GM19438 (cell line): ENCODE data around the gene UBE2G1.

Source experiments
- ATAC-seq: cut with Tn5 transposase; IDR thresholded peaks from one replicate; pipeline ENCODE4 v1.9.1; 2021; ENCODE audit warnings: low read depth; ENCODE audit not compliant: unreplicated experiment

UBE2G1 gene

DNA sequence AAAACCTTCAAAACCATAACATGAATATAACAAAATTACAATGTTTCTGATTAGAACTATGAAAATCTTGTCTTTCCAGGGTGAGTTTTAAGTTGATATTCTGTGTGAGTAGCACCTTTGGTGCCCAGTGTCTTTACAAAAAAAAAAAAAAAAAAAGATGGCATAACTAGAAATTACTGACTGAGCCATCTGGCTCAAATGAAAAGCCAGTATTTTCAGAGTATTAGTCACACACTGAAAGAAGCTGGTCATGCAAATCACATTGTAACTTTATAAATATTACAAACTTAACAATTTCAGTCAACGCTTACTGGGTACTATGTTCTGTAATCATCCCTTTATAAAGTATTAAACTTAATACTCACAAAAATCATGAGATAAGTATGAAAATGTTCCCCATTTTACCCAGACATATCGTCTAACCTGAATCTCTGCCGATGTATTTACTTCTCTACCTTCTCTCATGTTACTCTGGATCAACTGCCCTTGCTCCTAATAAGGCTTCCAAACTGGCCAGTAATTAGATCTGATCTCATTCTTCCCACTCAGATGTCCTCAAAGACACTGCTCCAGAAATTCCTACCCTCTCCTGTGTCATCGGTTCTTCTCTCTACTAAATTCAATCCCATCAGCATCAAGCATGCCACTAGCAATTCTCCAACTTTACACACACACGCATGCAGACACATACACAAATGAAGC is 25.4 kb downstream of the UBE2G1 start:
- no peak for ATAC-seq

DNA sequence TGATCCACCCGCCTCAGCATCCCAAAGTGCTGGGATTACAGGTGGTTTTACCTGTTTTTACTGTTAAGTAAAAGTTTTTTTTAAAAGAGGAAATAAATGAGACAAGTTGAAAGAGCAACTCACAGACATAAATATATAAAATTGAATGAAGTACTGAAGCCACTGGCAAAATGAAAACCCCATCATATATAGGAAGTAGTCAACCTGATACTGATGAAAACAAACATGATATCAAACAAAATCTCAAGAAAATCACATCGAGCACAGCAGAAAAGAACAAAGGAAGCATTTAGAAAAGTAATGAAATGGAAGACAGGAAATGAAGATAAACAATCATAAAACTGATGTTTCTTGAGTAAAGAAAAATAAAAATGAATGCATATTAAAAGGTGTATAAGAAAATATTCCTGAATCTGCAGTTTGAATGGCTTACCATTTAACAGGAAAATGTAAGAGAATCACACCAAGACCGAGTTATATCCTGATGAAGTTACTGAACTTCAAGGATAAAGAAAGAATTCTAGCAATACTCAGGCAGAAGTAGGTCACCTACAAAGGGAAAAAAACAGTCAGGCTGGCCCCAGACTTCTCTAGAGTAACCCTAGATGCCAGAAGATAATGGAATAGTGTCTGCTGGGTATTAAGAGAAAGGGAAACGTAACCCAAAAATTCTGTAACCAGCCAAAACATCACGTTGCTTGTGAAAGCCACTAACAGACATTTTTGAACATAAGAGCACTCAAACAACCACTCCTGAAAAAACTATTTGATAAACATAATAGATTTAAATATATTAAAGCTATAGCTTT is 31.5 kb downstream of the UBE2G1 start:
- ATAC-seq: no peak

DNA sequence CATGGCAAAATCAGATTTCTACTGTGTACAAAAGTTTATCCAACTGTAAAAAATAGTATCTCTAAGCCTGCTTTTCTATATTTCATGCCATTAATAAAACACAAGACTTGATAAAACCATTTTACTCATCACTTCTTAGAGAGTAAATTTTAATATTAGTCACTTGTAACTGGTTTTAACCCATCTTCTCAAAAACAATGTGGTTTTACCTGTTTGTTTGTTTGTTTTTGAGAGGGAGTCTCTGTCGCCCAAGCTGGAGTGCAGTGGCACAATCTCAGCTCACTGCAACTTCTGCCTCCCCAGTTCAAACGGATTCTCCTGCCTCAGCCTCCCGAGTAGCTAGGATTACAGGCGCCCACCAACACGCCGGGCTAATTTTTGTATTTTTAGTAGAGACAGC is 32.1 kb downstream of the UBE2G1 start:
- no peak for ATAC-seq

DNA sequence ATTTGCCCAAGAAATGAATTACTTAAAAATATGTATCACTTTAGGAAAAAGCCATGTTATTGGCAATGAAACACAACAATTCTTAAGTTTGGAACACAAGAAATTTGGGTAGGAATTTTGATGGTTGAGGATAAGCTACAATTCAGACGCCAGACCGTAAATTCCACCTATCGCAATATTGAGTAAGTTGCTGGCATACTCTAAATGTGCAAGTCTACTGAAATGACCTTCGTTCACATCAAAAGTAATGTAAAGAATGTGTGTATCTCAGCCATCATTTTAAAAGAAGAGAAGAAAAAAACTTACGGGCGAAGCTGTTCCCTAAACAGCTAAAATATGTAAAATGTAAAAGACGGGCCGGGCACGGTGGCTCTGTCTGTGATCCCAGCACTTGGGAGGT is 33.4 kb downstream of the UBE2G1 start:
- ATAC-seq: no peak

DNA sequence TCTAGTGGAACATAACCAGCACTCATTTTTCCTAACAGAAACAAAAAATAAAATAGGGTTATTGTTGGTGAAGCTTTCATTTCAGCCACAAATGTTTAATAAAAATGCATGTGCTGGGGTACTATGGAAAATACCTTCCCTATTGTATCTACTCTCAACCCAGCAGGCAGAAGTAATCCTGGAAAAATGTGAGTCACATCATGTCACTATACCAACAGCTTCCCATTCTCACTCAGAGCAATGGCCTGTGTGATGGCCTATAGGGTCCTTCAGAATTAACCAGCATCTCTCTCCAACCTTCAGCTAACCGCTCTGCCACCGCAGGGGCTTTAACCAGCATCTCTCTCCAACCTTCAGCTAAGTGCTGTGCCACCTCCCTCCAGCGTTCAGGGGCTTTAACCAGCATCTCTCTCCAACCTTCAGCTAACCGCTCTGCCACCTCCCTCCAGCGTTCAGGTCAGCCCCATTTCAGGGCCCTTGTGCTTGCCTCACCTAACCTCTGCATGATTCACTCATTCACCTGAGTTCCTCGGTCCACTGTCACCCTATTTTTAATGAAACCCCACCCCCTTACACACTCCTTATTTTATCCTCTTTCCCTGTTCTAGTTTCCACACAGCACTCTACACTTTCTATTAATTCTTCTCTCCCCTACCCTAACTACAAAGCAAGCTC is 34.0 kb downstream of the UBE2G1 start:
- no peak for ATAC-seq

DNA sequence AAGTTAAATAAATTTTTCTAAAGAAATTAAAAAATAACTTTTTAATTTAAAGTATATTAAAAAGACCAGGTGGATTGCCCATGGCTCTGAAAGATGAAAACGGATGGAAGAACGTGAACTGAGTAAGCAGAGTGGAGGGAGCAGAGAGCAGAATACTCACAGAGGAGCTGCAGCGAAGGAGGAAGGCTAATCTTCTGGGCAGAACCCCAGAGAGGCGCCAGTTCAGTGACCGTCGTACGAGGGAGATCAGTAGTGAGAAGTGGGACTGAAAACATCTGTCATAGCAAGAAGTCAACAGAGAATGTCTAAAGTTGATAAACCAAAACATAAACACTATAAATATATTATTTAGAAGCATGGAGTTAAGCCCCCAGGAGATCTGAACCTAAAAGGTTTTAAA is 34.9 kb downstream of the UBE2G1 start:
- no peak for ATAC-seq

DNA sequence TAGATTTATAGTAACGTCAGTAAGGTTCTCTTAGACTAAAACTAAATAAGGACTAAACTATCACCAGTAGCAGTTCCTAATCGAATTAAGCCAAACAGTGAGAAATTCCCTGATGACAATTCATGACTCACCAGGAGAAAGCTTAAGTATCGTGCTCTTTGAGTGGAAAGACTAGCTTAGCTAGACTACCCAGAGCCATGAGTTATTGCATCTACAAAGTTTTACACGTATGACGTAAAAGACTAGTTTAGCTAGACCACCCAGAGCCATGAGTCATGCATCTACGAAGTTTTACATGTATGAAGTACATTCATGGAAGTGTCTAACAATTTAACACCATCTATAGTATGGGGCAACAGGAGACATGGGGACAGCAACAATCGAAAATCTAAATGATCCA is 36.6 kb downstream of the UBE2G1 start:
- ATAC-seq: no peak

DNA sequence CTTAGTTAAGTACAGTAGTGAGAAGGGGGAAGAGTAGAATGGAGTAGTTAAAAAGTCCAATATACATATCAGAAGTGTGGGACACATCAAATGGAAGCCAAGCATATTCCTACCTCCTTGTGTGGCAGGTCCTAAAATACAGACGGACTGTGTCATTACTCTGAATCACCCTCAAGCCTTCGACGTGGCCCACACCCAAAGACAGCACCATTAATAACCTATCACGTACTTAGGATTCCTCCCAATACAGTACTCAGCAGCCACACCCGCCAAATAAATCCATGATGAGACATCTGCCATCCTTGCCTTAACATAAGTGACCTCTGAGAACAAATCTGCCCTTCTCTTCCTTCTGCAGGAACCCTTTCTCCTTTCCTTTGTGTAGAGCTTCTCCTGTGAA is 38.9 kb downstream of the UBE2G1 start:
- no peak for ATAC-seq

DNA sequence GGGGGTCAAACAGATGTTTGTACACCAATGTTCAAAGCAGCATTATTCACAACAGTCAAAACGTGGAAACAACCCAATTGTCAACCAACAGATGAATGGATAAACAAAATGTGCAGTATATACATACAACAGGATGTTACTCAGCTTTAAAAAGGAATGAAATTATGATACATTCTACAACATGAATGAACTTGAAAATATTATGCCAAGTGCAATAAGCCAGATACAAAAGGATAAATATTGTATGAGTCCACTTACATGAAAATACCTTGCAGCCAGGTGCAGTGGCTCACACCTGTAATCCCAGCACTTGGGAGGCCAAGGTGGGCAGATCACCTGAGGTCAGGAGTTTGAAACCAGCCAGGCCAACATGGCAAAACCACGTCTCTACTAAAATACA is 39.9 kb downstream of the UBE2G1 start:
- no peak for ATAC-seq

DNA sequence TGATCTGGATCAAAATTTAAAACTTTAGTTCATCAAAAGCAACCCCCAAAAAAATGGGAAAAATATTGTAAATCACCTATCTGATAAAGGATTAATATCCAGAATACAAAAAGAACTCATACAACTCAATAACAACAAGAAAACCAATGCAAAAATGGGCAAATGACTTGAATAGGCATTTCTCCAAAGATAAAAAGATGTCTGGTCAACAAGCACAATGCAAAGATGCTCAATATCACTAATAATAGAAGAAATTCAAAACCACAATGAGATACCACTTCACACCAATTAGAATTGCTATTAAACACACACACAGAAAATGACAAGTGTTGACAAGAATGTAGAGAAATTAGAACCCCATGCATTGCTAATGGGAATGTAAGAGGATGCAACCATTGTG is 40.4 kb downstream of the UBE2G1 start:
- ATAC-seq: no peak

DNA sequence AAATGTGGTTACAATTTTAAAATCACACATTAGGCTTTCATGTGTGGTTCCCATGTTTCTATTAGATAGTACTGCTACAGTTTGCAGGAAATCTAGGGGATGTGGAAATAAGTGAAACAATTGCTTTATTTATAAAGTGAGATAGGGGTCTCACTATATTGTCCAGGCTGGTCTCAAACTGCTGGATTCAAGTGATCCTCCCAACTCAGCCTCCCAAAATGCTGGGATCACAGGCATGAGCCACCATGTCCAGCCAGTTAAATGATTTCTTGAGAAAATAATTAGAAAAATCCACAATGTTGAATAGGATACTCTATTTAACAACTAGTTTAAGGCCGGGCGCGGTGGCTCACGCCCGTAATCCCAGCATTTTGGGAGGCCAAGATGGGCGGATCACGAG is 42.0 kb downstream of the UBE2G1 start:
- ATAC-seq: no peak

DNA sequence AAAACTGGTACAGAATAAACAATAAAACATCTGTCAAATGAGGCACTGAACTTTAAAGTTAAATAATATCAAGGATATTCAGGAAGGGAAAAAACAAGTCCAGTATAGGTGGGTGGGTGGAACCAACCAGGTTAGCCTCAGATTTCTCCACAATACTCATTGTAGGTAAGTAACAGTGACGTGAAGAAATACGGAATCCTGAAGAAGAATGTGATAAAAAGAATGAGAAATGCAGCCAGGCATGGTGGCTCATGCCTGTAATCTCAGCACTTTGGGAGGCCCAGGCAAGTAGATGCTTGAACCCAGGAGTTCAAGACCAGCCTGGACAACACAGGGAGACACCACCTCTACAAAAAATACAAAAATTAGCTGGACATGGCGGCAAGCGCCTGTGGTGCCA is 47.3 kb downstream of the UBE2G1 start:
- ATAC-seq: no peak

DNA sequence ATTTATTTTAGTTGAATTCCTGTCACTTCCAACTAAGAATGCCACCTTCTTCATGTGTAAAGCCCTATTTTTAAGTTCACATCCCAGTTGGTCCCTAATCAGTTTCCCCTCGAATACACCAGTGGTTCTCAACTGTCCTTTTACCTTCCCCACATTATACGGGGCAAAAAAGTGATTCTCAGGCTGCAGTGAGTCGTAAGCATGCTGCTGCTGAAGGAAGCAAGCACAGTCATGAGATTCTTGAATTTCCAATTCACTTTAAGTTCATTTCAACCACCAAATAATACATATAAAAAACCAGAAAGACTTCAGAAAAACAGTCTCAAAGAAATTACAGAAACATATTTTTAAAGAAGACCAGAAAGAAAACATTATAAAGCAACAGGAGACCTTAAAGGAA is 47.9 kb downstream of the UBE2G1 start:
- ATAC-seq: no peak

DNA sequence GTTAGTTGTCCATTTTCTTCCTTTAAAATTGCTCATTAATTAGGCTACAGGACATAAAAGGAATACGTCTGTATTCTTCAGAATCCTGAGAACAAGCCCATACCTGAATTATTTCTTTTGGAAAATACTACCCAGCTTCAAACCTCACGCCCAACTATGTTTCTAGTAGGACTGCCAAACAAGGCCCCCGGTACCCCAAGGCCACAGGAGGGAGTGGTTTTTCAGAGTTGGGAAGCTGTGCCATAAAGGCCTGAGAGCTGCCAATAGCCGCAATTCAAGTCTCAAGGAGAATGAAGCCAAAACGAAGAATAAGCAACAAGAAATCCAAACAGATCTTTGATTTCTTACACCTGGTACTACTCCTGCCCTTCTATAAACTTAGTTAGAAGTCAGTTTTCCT is 48.3 kb downstream of the UBE2G1 start:
- no peak for ATAC-seq

DNA sequence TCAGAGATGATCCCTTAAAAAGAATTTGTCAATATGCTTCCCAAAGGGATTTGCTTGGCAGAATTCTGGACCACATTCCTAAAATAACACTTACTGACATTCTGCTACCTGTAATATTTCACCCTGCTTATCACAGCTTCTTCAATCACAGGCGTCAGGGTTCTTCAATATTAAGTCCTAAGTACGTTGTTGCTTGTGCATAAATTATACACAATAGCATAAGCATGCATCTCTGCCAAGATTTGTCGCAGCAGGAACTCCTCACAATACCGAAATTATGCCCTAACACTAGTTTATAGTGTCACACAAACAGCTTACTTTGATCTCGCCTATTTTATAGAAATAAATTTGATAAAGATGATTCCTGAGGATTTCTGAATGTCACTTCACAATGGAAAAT is 48.9 kb downstream of the UBE2G1 start:
- no peak for ATAC-seq

DNA sequence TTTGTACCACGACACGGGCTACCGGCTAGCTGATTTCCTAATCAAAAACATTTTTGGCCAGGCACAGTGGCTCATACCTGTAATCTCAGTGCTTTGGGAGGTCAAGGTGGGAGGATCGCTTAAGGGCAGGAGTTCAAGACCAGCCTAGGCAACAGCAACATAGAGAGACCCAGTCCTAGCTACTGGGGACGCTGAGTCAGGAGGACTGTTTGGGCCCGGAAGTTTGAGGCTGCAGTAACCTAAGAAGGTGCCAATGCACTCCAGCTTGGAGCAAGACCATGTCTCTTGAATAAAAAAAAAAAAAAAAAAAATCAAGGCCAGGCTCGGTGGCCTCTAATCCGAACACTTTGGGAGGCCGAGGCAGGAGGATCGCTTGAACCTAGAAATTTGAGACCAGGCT is 49.8 kb downstream of the UBE2G1 start:
- ATAC-seq: no peak

DNA sequence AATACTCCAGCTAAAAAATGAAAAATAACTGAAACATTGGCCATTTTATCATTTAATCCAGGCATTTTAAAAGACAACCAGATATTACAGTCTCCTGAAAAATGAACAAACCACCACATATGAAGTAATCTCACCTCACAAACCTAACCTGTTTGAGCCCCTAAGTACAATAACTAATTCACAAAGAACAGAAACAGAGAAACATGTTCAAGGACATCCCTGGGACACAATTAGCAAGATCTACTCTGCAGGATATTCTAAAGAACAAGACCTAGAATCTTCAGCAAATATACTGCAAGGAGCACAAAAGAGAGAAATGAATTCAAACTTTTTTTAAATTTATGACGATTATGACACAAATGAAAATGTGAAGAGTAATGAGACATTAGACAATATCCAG is 51.9 kb downstream of the UBE2G1 start:
- no peak for ATAC-seq

DNA sequence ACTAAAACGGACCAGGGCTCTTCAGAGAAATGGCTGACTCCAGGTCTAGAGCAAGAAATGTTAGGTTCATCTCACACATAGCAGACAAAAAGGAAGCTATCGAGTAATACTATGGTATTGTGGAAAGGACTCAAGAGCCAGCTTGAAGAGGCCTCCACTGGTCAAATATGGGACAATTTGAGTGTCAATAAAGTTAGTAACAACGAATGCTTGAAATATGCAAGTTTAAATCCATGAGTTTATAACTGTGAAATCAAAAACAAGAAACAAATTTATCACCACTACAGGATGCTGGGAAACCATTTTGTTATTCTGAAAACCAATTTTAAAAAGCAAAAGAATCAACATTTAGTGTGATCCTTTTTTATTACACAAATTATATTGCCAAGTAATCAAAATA is 52.3 kb downstream of the UBE2G1 start:
- no peak for ATAC-seq

DNA sequence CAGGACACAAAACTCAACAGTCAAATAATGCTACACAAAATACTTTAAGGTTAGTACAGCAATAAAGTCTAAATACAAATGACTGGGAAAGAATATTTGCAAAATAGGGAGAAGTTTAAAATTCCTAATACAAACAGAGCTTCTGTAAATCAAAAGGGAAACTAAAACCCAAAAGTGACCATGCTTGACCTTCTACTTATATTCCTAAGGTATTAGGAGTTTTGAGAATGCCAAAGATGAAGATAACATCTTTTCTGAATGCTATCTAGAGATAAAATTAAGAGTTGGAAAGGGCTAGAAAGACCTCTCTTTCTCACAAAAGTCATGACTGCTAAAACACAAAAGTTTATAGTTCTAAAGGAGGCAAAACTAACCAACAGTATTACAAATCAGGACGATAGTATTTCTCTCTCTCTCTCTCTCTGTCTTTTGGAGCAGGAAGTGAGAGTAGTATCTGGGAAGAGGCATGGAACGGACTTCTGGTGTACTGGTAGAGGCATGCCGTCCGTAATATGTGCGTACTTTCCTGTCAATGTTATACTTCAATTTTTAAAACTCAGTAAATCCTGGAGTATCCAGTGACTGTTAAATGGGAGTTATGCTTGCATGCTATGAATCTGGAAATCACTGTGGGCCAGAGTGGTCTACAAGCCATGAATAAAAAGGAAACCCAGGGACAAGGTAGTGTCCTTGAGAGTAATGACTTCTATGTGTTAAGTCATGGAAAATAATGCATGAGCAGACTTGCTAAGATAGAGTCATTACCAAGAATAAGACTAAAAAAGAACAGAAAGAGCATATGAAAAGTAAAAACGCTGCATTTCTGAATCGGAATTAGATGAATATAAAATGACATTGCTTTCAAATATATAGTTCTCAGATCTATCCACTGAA is 53.0 kb downstream of the UBE2G1 start:
- no peak for ATAC-seq

DNA sequence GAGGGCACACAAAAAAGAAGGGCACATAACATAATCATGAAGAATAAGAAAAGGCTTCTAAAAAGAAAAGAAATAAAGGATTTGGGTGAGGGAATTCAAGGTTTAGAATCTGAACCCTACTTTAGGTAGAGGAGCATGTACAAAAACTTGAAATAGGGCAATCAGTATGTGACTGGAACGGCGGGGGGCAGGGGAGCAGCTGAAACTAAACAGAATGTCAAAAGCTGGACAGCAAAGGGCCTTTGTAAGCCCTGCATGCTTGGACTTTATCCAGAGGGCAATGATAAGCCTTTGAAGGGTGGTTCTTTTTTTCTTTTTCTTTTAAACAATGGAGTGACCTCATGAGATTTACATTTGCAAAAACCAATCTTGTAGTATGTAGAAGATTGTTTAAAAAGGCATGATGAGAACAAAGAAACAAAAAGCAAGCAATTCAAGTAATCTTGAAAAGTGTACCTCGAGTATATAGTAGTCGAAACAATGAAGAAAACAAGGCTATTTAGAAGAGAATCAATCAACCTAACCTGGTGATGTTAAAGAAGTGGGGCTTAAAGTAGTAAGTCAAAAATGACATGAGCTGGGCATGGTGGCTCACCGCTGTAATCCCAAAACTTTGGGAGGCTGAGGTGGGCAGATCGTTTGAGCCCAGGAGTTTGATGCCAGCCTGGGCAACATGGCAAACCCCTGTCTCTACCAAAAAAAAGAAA is 56.0 kb downstream of the UBE2G1 start:
- no peak for ATAC-seq
